Breast epithelium (tissue), 3 donors: ENCODE data around the gene S100P.

ENCODE experiments used
- POLR2A ChIP-seq: fragments of 450-650 bp; IDR thresholded peaks from one replicate; pipeline ENCODE4 v1.6.1; 2016; ENCODE audit warnings: antibody characterized with exemption, mild to moderate bottlenecking, moderate library complexity
- POLR2AphosphoS5 ChIP-seq, 3 donors: sonication (generic); formaldehyde crosslinking; IDR thresholded peaks; one replicate each; pipeline ENCODE4 v1.6.1; 2017; ENCODE audit warnings: antibody characterized with exemption in 3 of 3
- TF ChIP-seq, protein P1 (sequence below), 3 donors: fragments of 450-650 bp; IDR thresholded peaks; one replicate each; pipeline ENCODE4 v1.5.1; 2016 to 2017; ENCODE audit warnings: antibody characterized with exemption in 3 of 3, mild to moderate bottlenecking in 3 of 3, moderate library complexity in 3 of 3

DNA sequence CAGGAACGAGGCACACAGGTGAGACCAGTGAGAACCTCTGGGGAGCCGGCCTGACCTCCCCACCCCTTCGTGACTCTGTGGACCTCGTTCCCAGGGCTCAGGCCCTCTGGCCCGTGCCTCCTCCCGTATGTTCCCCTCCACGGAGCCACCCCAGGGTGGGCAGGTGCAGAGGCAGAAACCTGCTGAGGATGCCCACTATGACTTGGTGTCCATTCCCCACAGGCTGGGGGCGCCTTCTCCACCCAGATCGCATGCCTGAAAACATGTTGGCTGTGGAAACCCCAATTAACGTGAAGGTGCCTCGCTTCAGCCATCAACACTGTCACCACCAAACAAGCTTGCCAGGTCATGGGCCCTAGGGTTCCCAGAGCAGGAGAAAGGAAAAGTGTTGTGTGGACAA is 49.3 kb downstream of the S100P start:
- TF ChIP-seq, protein P1, sequence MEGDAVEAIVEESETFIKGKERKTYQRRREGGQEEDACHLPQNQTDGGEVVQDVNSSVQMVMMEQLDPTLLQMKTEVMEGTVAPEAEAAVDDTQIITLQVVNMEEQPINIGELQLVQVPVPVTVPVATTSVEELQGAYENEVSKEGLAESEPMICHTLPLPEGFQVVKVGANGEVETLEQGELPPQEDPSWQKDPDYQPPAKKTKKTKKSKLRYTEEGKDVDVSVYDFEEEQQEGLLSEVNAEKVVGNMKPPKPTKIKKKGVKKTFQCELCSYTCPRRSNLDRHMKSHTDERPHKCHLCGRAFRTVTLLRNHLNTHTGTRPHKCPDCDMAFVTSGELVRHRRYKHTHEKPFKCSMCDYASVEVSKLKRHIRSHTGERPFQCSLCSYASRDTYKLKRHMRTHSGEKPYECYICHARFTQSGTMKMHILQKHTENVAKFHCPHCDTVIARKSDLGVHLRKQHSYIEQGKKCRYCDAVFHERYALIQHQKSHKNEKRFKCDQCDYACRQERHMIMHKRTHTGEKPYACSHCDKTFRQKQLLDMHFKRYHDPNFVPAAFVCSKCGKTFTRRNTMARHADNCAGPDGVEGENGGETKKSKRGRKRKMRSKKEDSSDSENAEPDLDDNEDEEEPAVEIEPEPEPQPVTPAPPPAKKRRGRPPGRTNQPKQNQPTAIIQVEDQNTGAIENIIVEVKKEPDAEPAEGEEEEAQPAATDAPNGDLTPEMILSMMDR (IDR thresholded peaks at IDR 0.05), result no peak
- TF ChIP-seq POLR2AphosphoS5 (IDR thresholded peaks at IDR 0.05) (no peak), POLR2A (no peak)
